Measurements from ENCODE around the gene SDHAF4.
"Not testable (repeated sequence)": the region's sequence is repeated elsewhere in the genome, so short reads cannot be mapped to it uniquely, and the experiment has no call there.

The SDHAF4 gene

GRCh38 chr6:70566751-70567382 lies at the start of gene SDHAF4:
TSS of gene SDHAF4 (plus strand) at chr6:70566930. CDS start at chr6:70566941, 11 bp downstream.
- DNase-seq: peak; percentile 95

GRCh38 chr6:70518723-70519122 lies 48.0 kb upstream of the SDHAF4 start:
- DNase-seq: no peak

GRCh38 chr6:70520575-70520974 lies 46.2 kb upstream of the SDHAF4 start:
- no peak for DNase-seq

- DNase-seq: no peak
Observed at GRCh38 chr6:70524721-70525286, 41.9 kb upstream of the SDHAF4 start.

GRCh38 chr6:70527071-70527737 lies 39.5 kb upstream of the SDHAF4 start:
- DNase-seq: no peak

GRCh38 chr6:70530023-70530422 lies 36.7 kb upstream of the SDHAF4 start:
- DNase-seq: no peak

- DNase-seq: no peak
Observed at GRCh38 chr6:70531133-70531532, 35.6 kb upstream of the SDHAF4 start.

- no peak for DNase-seq
Observed at GRCh38 chr6:70537266-70537665, 29.5 kb upstream of the SDHAF4 start.

GRCh38 chr6:70538376-70538775 lies 28.4 kb upstream of the SDHAF4 start:
- DNase-seq: no peak

- no peak for DNase-seq
Observed at GRCh38 chr6:70547313-70547712, 19.4 kb upstream of the SDHAF4 start.

- DNase-seq: no peak
Observed at GRCh38 chr6:70547905-70548304, 18.8 kb upstream of the SDHAF4 start.

- no peak for DNase-seq
Observed at GRCh38 chr6:70549327-70549726, 17.4 kb upstream of the SDHAF4 start.

- no peak for DNase-seq
Observed at GRCh38 chr6:70551566-70551965, 15.2 kb upstream of the SDHAF4 start.

- not testable (repeated sequence) for DNase-seq
Observed at GRCh38 chr6:70552286-70552940, 14.3 kb upstream of the SDHAF4 start.

GRCh38 chr6:70552974-70553373 lies 13.8 kb upstream of the SDHAF4 start:
- no peak for DNase-seq

- DNase-seq: no peak
Observed at GRCh38 chr6:70557998-70558397, 8.7 kb upstream of the SDHAF4 start.

GRCh38 chr6:70562401-70562800 lies 4.3 kb upstream of the SDHAF4 start:
- not testable (repeated sequence) for DNase-seq

- no peak for DNase-seq
Observed at GRCh38 chr6:70563530-70563929, 3.2 kb upstream of the SDHAF4 start.

- DNase-seq: no peak
Observed at GRCh38 chr6:70574643-70575042, 7.9 kb downstream of the SDHAF4 start.

- DNase-seq: no peak
Observed at GRCh38 chr6:70575899-70576495, 9.3 kb downstream of the SDHAF4 start.

GRCh38 chr6:70586114-70586513 lies 19.4 kb downstream of the SDHAF4 start:
- DNase-seq: no peak

- no peak for DNase-seq
Observed at GRCh38 chr6:70590400-70590799, 23.7 kb downstream of the SDHAF4 start.

- no peak for DNase-seq
Observed at GRCh38 chr6:70592391-70593117, 25.8 kb downstream of the SDHAF4 start.
